ENCODE data around the gene ASCL3.
A peak's percentile ranks its signal among the peaks of the same experiment; 100 is the strongest.
"Not testable (repeated sequence)": the region's sequence is repeated elsewhere in the genome, so short reads cannot be mapped to it uniquely, and the experiment has no call there.

Gene ASCL3

DNA sequence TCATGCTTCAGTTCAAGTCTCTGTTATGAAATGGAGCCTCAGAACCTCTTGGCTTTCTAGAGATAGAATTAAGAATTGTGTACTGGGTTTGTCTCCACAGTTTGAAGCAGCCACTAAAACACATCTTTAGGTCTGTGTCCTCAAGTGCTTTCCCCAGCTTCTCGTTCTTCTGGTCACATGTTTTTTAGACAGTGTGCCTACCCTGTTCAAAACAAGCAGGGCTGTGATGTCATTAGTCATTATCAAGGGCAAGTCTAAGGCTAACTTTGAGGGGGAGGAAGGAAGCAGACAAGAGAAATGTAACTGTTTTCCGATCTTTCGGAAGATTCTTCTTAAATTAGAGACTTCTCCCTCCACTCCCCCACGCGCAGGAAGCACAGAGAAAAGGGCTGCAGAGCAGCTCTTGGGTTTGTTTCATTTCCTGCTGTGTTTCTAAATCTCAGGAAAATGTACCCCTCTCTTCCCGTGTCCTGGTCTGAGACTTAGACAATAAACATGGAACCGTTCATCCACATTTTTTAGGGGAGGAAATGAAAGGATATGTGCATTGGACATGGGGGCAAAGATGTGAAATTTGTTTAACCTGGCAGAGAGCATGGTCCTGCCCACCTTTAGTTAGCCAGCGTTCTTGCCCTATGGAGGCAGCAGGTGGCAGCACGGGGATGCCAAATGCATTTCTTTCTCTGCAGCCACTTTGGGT is 28.7 kb downstream of the ASCL3 start:
- DNase-seq (peak; percentile 14 to 38 (median 15)), ATAC-seq (replicated peaks) (peak; percentile 46)
- H3K27me3 Mint-ChIP-seq, result no peaks in the 10 kb centered on the region
- peak overlapping the region; percentile 62 to 64 for H3K4me3 Mint-ChIP-seq
- peaks cover 23 to 35% of the 10 kb centered on the region in 2 donors for H3K4me1 Mint-ChIP-seq (ENCODE audit: low read depth in 2 of 2)
- no peaks in the 10 kb centered on the region for H3K9me3 Mint-ChIP-seq
- H3K27ac Mint-ChIP-seq, result peak overlapping the region; percentile 88 to 89
- peaks cover 18% of the 10 kb centered on the region for H3K36me3 Mint-ChIP-seq (ENCODE audit: insufficient read depth)

DNA sequence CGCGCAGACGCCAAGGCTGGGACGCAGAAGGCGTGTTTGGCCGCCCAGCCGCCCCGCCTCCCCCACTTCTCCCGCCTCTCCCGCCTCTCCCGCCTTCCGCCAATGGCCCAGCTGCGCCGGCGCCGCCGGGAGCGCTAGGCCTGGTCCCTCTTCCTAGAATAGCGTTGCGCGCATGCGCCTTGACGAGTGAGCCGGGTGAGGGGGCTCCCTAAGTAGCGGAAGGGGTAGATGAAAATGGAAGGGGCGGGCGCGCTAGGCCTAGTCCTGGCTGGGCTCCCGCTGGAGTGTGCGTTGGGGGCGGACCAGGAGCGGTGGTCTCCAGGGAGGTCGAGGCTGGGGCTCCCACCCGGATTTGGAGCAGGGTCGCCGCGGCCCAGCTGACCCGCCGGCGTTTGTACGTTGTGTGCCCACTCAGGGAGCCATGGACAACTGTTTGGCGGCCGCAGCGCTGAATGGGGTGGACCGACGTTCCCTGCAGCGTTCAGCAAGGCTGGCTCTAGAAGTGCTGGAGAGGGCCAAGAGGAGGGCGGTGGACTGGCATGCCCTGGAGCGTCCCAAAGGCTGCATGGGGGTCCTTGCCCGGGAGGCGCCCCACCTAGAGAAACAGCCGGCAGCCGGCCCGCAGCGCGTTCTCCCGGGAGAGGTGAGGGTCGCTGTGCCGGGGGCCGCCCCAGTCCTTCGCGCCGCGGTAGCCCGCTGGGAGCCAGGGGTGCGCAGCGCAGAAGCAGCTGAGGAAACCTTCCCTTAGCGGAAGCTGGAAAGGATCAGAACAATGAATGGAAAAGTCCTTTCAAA is 31.6 kb downstream of the ASCL3 start, which contains the start of gene AKIP1:
Gene AKIP1, plus strand, starts transcription at position 161 of the 795 bp plus-strand sequence. Its CDS starts 261 bp downstream, at position 422.
- peak; percentile 74 for ATAC-seq (replicated peaks)

DNA sequence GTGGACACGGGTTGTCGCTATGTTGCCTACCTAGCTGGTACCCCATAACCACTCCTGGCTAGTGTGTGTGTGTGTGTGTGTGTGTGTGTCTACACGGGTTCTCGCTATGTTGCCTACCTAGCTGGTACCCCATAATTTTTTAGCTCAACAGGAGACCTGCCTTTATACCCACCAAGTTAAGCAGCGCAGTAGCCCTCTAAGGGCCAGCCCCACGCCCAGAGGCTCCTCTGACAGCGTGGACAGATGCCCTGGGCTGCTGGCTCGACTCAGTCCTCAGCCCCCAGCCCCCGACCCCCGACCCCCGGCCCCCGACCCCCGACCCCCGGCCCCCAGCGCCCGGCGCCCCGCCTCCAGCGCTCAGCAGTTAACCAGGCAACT is 32.2 kb downstream of the ASCL3 start:
- DNase-seq (peak in 1 of 3 experiments; percentile 5), ATAC-seq (replicated peaks) (peak; percentile 25)
- Mint-ChIP-seq H3K27ac (peak overlapping the region; percentile 87 to 91), H3K36me3 (ENCODE audit: insufficient read depth) (peaks cover 21% of the 10 kb centered on the region), H3K27me3 (no peaks in the 10 kb centered on the region), H3K4me3 (peak overlapping the region; percentile 86 to 94), H3K4me1 (ENCODE audit: low read depth in 2 of 2) (peaks cover 24 to 37% of the 10 kb centered on the region in 2 donors), H3K9me3 (no peaks in the 10 kb centered on the region)

More for the DNA sequence above, 31.6 kb downstream of the ASCL3 start, which contains the start of gene AKIP1:
- H3K9me3 Mint-ChIP-seq, result no peaks in the 10 kb centered on the region
- H3K27ac Mint-ChIP-seq, result peak within 1 kb of the TSS; percentile 87 to 91
- H3K36me3 Mint-ChIP-seq (ENCODE audit: insufficient read depth), result peaks cover 20% of the 10 kb centered on the region
- H3K4me3 Mint-ChIP-seq, result peak within 1 kb of the TSS; percentile 86 to 94
- H3K27me3 Mint-ChIP-seq, result no peaks in the 10 kb centered on the region
- peak; percentile 60 to 65 (median 64) for DNase-seq
- peaks cover 24 to 37% of the 10 kb centered on the region in 2 donors for H3K4me1 Mint-ChIP-seq (ENCODE audit: low read depth in 2 of 2)

DNA sequence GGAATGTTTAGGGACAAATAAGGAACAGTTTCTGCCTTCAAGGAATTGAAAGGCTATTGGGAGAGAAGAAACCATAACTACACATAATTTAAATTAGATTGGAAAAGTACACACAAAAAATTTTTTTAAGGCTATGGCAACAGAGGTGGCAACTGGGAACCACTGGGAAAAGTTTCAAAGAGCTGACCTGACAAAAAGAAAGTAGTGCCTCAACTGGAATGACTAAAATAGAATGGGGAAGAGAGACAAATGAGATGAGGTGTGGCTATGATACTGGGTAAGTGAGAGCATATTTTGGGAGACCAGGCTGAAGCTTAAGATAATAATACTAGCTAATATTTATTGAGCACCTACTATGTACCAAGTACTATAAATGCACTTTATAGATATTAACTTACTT is 34.7 kb downstream of the ASCL3 start:
- no peak overlapping the region for H3K4me3 Mint-ChIP-seq
- H3K27me3 Mint-ChIP-seq, result no peaks in the 10 kb centered on the region
- peaks cover 10 to 21% of the 10 kb centered on the region in 2 donors for H3K4me1 Mint-ChIP-seq (ENCODE audit: low read depth in 2 of 2)
- H3K36me3 Mint-ChIP-seq (ENCODE audit: insufficient read depth), result peaks cover 20% of the 10 kb centered on the region
- DNase-seq (no peak), ATAC-seq (replicated peaks) (no peak)
- H3K27ac Mint-ChIP-seq, result no peak overlapping the region
- no peaks in the 10 kb centered on the region for H3K9me3 Mint-ChIP-seq

DNA sequence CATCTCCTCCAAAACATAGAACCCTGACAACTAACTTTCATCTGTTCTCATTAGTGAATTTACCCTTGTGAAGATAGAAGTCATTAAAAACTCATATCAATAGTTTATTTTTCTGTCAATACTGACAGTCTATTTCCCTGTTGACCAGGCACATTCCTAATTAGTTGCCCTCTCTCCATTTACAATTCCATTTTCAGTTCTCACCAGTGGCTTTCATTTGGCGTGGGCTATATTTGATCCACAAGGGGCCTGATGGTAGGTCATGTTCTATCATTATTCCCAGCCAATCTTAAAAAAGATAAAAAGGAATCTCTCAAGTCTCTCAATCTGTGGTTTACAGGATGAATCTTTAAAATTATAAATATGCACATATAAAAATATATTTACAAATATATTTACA is 35.7 kb downstream of the ASCL3 start:
- ATAC-seq (replicated peaks) (no peak), DNase-seq (no peak)
- H3K4me3 Mint-ChIP-seq, result no peak overlapping the region
- peaks cover 0 to 5% of the 10 kb centered on the region in 2 donors for H3K27me3 Mint-ChIP-seq
- no peak overlapping the region for H3K27ac Mint-ChIP-seq
- H3K9me3 Mint-ChIP-seq, result no peaks in the 10 kb centered on the region
- H3K36me3 Mint-ChIP-seq (ENCODE audit: insufficient read depth), result peaks cover 16% of the 10 kb centered on the region
- peaks cover 10 to 18% of the 10 kb centered on the region in 2 donors for H3K4me1 Mint-ChIP-seq (ENCODE audit: low read depth in 2 of 2)

DNA sequence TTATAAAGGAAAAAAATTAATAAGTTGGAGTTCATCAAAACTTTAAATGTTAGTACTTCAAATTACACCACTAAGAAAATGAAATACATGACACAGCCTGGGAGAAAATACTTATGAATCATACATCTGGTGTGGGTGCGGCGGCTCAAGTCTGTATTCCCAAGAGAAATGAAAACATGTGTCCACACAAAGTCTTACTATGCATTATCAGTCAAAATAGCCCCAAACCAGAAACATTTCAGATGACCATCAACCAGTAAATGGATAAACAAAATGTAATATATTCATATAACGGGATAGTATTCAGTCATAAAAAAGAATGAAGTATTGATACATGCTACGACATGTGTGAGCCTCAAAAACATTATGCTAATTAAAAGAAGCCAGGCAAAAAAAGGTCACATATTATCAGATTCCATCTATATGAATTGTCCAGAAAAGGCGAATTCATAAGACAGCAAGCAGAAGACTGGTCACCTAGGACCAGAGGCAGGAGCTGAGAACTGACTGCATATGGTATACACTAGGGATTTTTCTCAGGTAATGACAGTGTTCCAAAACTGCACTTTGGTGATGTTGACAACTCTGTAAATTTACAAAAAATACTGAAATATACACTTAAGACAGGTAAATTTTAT is 37.2 kb downstream of the ASCL3 start:
- ATAC-seq (replicated peaks), result no peak
- Mint-ChIP-seq H3K4me3 (no peak overlapping the region), H3K4me1 (ENCODE audit: low read depth in 2 of 2) (peaks cover 8 to 17% of the 10 kb centered on the region in 2 donors), H3K9me3 (no peaks in the 10 kb centered on the region), H3K27ac (no peak overlapping the region), H3K27me3 (peaks cover 0 to 13% of the 10 kb centered on the region in 2 donors), H3K36me3 (ENCODE audit: insufficient read depth) (peaks cover 12% of the 10 kb centered on the region)
- no peak for DNase-seq

DNA sequence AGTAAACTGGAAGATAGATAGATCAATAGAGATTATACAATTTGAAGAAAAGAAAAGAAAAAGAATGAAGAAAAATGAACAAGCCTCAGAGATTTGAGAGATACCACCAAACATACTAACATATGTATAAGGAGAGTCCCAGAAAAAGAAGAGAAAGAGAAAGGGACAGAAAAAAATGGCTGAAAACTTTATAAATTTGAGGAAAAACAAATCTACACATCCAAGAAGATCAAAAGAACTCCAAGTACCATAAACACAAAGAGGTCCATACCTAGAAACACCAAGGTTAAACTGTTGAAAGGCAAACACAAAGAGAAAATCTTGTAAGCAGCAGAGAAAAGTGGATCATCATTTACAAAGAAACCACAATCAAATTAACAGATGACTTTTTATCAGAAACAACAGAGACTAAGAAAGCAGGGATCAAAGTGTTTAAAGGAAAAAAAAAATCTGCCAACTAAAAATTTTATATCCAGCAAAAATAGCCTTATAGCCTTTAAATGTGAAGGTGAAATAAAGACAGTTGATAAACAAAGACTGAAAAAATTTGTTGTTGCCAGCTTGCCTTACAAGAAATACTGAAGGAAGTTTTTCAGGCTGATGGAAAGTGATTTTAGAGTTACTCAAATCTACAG is 43.6 kb downstream of the ASCL3 start:
- Mint-ChIP-seq H3K36me3 (ENCODE audit: insufficient read depth) (peaks cover 2% of the 10 kb centered on the region), H3K4me3 (no peak overlapping the region), H3K27ac (no peak overlapping the region), H3K4me1 (ENCODE audit: low read depth in 2 of 2) (no peaks in the 10 kb centered on the region), H3K27me3 (peaks cover 0 to 13% of the 10 kb centered on the region in 2 donors), H3K9me3 (peaks cover 0 to 9% of the 10 kb centered on the region in 2 donors)
- DNase-seq (no peak), ATAC-seq (replicated peaks) (no peak)

DNA sequence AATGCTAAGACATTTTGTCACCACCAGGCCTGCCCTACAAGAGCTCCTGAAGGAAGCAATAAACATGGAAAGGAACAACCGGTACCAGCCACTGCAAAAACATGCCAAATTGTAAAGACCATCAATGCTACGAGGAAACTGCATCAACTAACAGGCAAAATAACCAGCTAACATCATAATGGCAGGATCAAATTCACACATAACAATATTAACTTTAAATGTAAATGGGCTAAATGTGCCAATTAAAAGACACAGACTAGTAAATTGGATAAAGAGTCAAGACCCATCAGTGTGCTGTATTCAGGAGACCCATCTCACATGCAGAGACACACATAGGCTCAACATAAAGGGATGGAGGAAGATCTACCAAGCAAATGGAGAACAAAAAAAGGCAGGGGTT is 51.6 kb downstream of the ASCL3 start:
- H3K4me1 Mint-ChIP-seq (ENCODE audit: low read depth in 2 of 2); H3K4me3 Mint-ChIP-seq; H3K27ac Mint-ChIP-seq; ATAC-seq (replicated peaks); H3K9me3 Mint-ChIP-seq; H3K36me3 Mint-ChIP-seq (ENCODE audit: insufficient read depth); DNase-seq: not testable (repeated sequence)
- H3K27me3 Mint-ChIP-seq, result peaks cover 43% of the 10 kb centered on the region in 2 donors

Measured in effector memory CD8-positive, alpha-beta T cell (primary cell).